ENCODE data around the gene PTPRN2.

GRCh38 chr7:157585113-157585861 lies 1002.3 kb downstream of the PTPRN2 start:
- TF ChIP-seq CTCF (IDR thresholded peaks at IDR 0.05; ENCODE audit: low read depth, low read length) (no peak), POLR2A (IDR thresholded peaks at IDR 0.05; ENCODE audit: extremely low read depth, insufficient read length) (no peak)
- TF ChIP-seq, protein P1, sequence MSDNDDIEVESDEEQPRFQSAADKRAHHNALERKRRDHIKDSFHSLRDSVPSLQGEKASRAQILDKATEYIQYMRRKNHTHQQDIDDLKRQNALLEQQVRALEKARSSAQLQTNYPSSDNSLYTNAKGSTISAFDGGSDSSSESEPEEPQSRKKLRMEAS (IDR thresholded peaks at IDR 0.05; ENCODE audit: low read depth, low read length) = no peak
